ENCODE measurements around the gene LY86.

LY86 gene

DNA sequence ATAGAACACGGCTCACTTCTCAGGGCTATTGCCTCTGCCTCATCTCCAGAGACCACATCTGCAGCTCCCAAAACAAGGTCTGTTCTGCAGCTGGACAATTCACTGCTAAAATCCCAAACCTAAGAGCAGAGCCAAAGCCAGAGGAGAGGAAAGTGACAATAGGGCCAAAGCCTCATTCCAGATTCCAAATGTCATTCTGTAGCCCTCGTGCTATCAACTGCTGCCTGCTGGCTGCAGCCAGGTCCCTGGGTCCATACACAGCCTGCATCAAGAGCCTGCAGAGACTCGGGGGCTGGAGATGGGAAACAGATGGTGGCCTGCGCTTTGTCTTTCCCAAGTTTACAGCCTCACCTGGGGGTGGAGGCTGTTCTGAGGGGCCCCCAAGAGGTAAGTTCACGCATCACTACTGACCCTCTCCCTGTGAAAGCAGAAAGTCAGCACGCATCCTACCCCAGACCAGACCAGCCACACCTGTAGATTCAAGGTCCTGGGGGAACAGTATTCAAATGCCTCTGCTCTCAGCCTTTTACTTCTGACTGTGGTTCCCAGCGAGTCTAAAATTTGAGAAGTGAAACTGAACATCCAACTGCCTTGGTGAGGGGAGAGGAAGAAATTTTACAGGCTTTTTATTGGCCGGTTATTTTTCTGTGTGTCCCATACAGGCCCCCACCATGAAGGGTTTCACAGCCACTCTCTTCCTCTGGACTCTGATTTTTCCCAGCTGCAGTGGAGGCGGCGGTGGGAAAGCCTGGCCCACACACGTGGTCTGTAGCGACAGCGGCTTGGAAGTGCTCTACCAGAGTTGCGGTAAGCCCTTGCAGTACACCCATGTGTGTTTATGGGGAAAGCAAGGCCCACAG is at the start of gene LY86:
Gene LY86 (plus strand): TSS at position 657 of the 860 bp plus-strand sequence. CDS start 15 bp downstream, at position 672.
- no peak for DNase-seq (ENCODE audit: low read depth)

DNA sequence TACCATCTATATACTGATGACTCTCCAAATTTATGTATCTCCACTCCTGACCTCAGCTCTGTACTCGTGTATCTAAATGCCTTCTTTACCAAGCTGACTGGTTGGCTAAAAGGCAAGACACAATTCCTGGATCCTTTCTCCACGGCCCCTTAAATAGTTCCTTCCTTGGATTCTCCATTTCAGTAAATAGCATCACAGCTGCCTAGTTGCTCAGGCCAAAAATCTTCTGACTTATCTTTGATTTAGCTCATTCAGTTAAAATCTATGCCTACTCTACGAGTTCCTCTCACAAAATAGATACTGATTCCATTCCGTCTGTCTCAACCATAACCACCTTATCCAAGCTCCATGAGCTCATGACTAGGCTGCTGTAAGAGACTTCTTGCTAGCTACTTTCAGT is 49.5 kb upstream of the LY86 start:
- no peak for DNase-seq (ENCODE audit: low read depth)

DNA sequence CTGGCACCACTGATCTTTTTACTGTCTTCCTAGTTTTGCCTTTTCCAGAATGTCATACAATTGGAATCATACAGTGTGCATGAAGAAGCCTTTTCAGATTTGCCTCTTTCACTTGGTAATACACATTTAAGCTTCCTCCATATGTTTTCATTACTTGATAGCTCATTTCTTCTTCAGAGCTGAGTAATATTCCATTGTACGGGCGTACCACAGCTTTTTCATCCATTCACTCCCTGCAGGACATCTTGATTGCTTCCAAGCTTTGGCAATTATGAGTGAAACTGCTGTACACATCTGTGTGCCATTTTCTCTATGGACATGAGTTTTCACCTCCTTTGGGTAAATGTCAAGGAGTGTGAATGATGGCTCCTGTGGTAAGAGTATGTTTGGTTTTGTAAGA is 46.2 kb upstream of the LY86 start:
- DNase-seq (ENCODE audit: low read depth), result no peak

DNA sequence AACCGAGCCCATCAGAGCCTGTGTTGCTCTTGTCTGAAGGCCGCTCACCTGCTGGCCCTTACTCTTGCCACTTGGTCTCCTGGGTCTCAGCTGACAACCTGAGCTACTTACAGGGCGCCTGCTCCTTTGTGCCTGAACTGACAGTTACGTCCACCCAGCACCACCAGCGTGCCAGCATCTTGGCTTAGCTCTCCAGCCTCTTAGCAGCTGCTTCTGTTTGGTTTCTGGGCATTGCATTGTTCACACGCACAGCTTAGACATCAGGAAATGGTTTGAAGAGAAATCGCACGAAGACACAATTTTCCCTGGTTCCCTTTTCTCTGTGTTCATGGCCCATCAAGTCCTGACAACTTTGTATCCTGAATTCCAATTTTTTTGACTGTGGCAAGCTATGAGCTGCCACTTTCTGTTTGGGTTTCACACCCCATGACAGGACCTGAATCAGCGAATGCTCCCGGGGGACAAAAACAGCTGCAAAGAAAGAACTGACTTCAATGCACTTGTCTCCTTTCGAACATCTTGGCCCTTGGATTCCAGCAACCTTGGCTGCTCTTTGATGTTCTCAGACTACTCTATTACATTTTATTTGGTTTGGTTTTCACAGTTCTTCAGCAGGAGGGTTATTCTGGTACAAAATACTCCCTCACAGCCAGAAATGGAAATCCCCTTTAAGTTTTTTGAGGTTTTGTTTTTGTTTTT is 45.2 kb upstream of the LY86 start:
- no peak for DNase-seq (ENCODE audit: low read depth)

DNA sequence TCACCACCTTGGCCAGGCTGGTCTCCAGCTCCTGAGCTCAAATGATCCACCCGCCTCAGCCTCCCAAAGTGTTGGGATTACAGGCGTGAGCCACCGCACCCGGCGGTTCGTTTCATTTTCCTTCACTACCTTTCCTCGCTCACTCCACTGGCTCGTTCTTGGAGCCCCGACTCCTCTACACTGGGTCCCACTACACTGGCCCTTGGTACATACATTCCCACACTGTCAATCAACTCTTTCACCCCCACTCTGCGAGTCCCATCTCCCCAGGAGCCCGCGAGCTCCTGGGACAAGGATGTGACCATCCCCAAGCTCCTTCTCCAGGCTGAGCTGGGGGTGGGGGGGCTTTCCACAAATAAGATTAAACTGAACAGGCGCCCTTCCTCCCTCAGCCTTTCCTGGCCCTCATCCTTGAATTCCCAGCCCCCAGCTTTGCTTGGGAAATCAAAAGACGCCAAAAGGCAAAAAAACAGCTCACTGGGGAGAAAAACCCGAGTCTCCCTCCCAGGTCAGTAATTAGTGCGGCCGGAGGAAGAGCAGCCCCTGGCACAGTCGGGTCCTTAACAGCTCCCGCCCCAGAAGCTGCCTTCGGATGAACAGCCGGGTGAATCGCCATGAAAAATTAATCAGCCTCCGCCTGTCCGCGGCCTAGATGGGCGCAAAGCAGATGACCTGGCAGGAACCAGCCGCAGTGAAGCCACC is 42.8 kb upstream of the LY86 start:
- DNase-seq (ENCODE audit: low read depth), result no peak

DNA sequence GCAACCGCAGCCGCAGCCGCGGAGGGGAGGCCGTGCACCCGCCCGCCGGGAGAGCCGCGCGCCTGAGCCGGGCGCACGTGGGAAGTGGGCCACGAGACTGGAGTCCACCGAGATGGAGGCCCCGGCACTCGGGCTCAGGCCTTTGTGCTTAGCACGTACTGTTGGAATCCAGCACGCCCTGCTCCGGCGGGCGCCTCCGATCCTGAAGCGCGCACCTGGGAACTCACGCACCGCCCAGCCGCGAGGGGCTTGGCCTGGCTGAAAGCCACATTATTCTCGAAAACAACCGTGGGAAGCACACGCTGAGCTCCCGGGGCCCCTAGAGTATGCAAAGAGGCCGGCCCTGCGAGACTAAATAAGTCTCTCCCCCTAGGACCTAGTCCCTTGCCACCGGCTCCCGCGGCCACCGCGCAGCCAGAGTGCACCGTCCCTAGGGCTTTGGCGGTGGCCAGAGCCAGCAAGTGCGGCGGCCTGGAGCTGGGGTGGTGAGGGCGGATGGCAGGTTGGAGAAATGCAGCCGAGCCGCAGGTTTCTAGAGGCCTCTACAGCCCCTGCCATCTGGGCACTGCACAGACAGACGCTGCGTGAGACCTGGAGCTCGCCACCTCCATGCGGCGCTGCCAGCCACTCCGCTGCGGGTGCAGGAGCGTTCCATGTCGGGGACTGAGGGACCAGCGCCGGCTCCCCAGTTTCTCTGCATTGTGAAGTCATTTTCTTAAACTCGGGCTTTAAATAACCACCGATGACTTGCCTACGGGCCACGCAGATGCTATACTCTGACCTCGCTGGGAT is 42.0 kb upstream of the LY86 start:
- DNase-seq (ENCODE audit: low read depth), result peak; percentile 6

DNA sequence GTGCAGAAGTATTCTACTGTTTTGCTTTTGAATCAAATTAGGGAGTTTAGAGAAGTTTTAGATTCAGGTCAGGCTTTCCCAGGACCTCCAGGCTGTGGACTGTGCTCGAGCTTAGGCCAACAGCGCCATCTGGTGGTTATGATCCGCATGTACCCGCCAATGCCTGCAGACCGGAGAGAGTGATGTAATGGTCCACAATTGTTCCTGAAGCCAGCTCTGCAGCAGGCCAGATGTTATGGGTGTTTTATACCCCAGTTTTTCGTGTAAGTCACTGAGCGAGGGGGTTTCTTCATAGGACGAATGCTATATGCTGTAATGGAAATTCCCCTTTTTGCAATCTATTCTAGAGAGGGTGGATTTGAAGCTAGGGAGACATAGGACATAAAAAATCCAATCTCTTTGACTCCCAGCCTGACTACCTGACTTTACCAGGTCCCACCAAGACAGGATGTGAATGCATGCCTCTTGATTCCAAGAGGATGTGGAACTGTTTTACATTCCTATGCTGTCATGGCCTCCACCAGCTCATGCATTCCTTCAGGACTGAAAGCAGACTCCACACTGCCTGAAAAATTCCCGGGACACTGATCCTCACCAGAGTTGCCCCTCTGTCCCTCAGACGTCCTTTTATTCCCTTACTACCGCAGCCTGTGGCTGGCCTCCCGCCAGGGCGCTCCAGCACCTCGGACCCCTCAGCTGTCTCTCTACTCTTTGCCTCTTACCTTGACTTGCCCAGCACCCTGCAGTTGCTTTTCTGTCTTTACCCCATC is 41.2 kb upstream of the LY86 start:
- DNase-seq (ENCODE audit: low read depth), result peak; percentile 68

DNA sequence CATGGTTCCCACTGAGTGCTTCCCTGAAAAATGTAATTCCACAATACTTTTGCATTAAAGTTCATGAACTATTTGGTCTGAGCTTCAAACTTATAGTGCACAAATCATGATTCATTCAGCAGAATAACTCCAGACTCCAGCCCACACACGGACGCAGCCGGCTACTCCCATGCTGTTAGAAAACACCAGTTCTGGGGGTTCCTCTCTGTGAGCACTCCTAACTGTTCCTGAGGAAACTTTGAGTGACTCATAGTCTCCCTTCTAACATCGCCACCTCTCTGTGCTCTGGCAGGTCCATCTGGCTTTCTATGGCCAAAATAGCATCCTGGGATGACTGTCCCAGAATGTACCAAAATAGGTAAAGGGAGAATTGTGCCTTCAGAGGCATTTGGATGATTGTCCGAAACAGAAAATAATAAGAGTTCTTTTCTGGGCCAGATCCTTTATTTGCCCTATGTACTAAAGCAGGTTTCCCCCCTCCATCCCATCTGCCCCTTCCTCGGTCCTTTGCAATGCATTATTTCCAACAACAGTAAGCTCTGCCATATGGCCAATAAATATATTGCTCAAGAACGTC is 32.3 kb upstream of the LY86 start:
- no peak for DNase-seq (ENCODE audit: low read depth)

DNA sequence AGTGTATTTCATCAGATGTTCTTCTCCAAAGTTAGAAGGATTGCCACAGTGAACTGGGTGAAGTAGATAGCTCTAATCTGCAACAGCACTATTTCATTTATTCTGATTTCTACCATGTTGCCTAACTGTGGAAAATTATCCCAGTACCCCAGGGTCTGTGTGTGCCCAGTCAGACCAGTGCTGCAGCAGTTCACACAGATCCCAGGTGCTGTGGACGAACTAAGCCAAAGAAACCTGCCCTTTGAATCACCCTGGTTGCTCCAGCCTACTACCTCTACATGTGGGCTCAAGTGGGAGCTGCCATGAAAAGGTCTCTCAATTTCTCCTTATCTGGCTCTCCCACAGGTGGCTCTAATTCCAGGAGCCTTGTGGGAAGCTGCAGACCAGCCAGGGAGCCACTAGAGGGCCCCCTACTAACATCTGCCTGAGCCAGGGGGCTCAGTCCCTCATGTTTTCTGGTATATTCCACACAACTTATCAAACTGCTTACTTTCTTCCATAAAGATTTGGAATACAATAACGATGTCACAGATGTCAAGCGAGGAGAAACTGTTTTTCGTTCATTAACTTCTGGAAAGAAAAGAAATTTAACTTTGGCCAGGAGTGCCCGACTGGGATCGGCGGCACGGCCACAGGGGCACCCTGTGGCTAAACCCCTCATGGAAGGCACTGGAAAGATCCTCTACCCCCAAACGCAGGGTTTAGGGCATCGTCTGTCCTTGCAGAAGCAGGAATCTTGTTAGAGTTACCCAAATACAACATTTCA is 31.6 kb upstream of the LY86 start:
- DNase-seq (ENCODE audit: low read depth), result peak; percentile 7

DNA sequence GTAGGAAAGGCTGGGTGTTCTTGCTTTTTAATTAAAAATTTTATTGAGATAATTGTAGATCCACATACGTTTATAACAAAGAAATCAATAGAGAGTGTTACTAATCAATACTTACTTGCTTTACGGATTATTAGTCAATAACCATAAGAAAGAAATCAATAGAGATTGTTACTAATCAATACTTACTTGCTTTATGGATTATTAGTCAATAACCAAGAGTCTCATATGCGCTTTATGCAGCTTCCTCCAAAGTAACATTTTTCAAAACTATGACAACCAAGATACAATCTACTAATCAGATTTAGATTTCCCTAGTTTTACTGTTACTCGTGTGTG is 31.0 kb upstream of the LY86 start:
- no peak for DNase-seq (ENCODE audit: low read depth)

DNA sequence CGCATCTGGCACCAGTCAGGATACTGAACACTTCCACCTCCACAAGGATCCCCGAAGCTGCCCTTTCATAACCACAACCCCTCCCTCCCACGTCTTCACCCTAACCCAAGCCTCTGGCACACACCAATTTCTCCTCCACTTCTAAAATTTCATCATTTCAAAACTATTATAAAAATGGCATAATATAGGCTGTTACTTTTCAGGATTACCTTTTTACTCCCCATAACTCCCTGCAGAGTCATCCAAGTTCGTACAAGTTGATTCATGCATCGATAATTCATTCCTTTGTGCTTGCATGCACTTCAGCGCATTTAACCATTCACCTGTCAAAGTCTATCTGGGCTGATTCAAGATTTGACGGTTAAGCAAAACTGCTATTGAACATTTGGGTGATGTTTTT is 30.6 kb upstream of the LY86 start:
- no peak for DNase-seq (ENCODE audit: low read depth)

DNA sequence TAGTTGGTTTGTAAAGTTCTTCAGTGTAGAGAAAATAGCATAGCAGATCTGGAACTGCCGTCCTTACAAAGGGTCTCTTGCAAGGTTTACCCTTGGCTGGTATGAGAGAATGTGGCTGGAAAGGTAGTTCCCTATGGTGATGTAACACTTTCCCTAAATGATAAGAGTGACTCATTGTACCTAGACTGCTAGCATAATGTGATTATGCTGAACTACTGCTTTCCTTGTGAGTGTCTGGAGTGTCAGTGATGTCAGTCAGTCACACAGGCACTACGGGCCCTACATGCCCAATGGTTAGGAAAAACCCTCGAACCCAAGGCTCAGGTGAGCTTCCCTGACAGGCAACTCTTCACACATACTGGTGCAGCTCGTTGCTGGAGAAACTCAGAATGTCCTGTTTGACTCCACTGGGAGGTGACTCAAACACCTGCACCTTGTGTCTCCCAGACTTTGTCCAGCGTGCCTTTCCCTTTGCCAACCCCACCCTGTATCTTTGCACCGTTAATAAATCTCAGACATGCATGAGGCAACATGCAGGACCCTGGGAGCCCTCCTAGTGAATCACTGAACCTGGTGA is 28.4 kb upstream of the LY86 start:
- DNase-seq (ENCODE audit: low read depth), result no peak

DNA sequence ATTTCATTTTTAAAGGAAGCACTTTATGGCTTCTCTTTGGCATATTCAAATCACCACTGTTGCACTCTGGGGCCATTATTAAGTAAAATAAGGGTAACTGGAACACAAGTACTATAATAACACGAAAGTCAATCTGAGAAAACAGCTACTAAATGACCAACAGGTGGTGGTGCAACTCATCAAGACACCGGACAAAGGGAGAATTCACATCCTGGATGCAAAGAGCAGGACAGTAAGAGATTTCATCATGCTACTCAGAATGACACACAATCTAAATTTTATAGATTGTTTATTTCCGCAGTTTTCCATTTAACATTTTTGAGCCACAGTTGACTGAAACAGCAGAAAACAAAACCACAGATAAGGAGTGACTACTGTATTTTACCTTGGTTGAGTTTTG is 27.6 kb upstream of the LY86 start:
- no peak for DNase-seq (ENCODE audit: low read depth)

DNA sequence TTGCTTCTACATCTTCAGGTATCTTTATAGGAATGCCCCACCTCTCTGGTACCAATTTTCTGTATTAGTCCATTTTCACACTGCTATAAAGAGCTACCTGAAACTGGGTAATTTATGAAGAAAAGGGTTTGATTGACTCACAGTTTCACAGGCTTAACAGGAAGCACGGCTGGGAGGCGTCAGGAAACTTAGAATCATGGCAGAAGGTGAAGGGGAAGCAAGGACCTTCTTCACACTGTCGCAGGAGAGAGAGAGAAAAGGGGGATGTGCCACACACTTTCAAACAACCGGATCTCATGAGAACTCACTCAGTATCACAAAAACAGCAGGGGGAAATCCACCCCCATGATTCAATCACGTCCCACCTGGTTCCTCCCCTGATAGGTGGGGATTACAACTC is 24.4 kb upstream of the LY86 start:
- DNase-seq (ENCODE audit: low read depth), result no peak

DNA sequence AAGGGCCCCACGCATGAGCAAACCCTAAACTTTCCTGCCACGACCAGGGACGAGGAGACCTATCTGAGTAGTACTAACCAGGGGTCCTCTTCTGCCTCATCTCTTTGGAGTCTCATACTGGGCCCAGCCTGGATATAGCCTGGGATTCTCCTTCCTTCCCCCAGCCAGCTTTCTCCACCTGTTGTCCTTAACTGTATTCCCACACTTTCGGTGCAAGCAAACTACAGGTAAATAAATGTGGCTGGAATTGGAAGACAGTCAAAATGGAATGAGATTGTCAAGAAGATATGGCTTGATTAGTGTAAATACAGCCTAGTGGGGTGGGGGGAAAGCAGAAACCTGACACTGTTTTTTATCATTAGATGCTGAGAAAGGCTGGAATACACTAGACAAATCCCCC is 23.5 kb upstream of the LY86 start:
- DNase-seq (ENCODE audit: low read depth), result no peak

DNA sequence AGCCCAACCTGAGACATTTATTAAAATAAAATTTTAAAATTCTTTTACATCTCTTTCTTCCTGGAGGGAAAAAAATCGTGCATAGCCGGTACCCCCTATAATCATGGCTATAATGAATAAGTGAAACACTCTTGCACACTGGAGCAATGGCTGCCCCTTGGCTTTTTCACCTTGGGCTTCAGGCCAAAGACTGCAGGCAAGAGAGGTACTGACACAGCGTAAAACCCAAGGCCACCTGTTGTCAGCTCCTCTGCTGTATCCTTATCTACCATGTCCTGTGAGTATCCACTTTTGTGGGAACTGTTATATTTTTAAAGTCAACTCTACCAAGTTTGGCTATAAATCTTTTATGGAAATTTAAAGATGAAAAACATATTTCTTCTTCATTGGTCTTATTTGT is 23.0 kb upstream of the LY86 start:
- no peak for DNase-seq (ENCODE audit: low read depth)

DNA sequence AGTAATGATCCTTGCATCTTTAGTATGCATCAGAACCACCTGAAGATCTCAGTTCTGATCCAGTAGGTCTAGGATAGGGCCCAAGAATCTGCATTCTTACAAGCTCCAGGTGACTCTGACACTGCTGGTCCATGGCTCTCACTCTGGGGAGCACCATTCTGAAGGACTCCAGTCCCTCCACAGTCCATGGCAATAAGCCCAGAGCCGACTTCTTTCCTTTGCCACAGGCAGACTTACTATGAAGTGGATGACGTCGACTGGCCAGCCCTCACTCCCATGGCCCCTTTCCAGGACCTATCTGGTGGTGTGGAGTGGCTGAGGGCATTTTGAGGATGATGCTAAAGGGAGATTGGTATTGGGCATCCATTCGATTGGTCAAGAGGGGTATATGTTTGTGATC is 21.8 kb upstream of the LY86 start:
- DNase-seq (ENCODE audit: low read depth), result no peak

DNA sequence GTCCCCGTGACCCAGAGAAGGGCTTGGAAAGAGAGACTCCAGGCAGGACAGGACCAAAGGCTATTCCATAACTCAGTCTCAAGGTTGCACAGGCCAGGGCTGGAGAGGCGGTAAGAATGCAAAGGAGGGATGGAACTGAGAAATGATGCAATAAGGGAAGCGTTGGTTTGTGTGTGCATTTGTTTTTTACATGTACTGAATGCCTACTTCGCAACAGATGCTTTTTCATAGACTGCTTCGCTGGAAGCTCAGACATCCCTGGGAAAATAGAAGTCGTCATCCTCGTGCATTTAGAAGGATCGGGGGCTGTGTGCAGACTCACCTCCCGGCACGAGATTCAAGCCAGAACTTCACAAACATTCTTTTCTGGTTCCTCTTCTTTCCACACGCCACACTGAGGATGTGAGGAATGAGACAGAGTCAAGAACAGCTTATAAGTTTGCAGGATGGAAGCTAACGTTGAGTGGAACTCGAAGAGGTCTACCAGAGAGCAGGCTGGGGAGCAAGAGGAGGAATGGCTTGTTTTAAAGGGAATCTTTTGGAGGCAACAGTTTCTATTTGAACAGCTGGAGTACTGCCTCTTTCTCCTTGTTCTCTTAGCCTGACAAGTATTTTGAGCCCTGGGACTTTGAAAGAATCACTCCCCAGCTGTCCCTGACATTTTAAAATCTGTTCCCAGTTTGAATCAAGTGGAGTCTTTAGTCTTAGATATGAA is 19.3 kb upstream of the LY86 start:
- no peak for DNase-seq (ENCODE audit: low read depth)

DNA sequence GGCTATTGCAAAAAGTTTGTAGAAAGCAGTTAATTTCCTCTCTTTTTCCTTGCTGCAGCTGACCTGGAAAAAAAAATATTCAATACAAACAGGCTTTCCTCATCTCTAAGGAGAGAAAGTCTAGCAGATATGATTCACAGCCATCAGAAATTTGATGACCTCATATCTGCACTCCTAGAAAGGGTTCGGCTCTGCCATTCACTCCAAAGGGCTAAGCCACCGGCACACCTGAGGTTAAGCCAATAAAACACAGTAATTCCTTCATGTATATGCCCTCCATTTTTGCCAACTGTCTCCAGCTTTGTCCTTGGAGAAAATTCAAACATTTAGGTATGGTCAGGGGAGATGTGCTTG is 18.7 kb upstream of the LY86 start:
- DNase-seq (ENCODE audit: low read depth), result no peak

All from activated T-helper 1 cell treated with Interleukin-2 at 50 U/mL for 16 hours (primary cell).